HepG2 (cell line): ENCODE results near the gene TELO2.

Source experiments
- ARNT ChIP-seq: fragments of 450-650 bp; IDR thresholded peaks from 2 replicates; pipeline ENCODE4 v1.6.1; 2017
- CEBPZ ChIP-seq: IDR thresholded peaks from 2 replicates; pipeline ENCODE4 v1.6.1; 2012; ENCODE audit warnings: low read length, improper control_type of control experiment
- CTCF ChIP-seq: sonication (generic); formaldehyde crosslinking; IDR thresholded peaks from 2 replicates; pipeline ENCODE4 v1.5.0; 2020; ENCODE audit warnings: mild to moderate bottlenecking, missing genetic modification reagents, moderate library complexity
- ETV6 ChIP-seq: sonication (generic); formaldehyde crosslinking; conservative IDR thresholded peaks from 2 replicates; pipeline ENCODE4 v1.4.0; 2020; ENCODE audit warnings: missing genetic modification reagents
- EZH2 ChIP-seq: conservative IDR thresholded peaks from 2 replicates; pipeline ENCODE4 v1.6.1; 2012; ENCODE audit warnings: mild to moderate bottlenecking, low read depth, low read length, moderate library complexity
- JUN ChIP-seq: sonication (generic); formaldehyde crosslinking; IDR thresholded peaks from 2 replicates; pipeline ENCODE4 v1.4.0; 2020; ENCODE audit warnings: mild to moderate bottlenecking, missing genetic modification reagents
- JUND ChIP-seq: sonication (generic); formaldehyde crosslinking; IDR thresholded peaks from 2 replicates; pipeline ENCODE4 v1.8.0; 2022; ENCODE audit warnings: mild to moderate bottlenecking, missing genetic modification reagents
- POLR2AphosphoS2 ChIP-seq: IDR thresholded peaks from 2 replicates; pipeline ENCODE4 v1.6.1; 2011; ENCODE audit warnings: low read depth, low read length, improper control_type of control experiment
- ZNF138 ChIP-seq: sonication (generic); formaldehyde crosslinking; IDR thresholded peaks from 2 replicates; pipeline ENCODE4 v1.5.0; 2020; ENCODE audit warnings: mild to moderate bottlenecking, low read depth, missing genetic modification reagents

- no peak for TF ChIP-seq CTCF (CRISPR knock-in tag)
- no peak for TF ChIP-seq JUND
- TF ChIP-seq ZNF138 (CRISPR knock-in tag) = no peak
- no peak for TF ChIP-seq JUN
- TF ChIP-seq EZH2 = no peak
- no peak for TF ChIP-seq ARNT
- no peak for TF ChIP-seq POLR2AphosphoS2
- TF ChIP-seq CEBPZ = no peak
- no peak for TF ChIP-seq ETV6 (CRISPR knock-in tag)
Observed at GRCh38 chr16:1489077-1489476, 4.1 kb upstream of the TELO2 start.
